CD4-positive, CD25-positive, alpha-beta regulatory T cell (primary cell): ENCODE data around the gene FBXO5. TPM values are rescaled to one million over a fixed set of nuclear protein-coding genes. Genes with fewer than 3 reads are reported as not detected.
A peak's percentile ranks its signal among the peaks of the same experiment; 100 is the strongest.

ENCODE experiments used
- ATAC-seq, 2 donors: fragments of 150-1000 bp; cut with Tn5 transposase; one replicate each; pipeline ENCODE4 v1.10.0; 2021; ENCODE audit warnings: low read depth in 2 of 2, moderate number of reproducible peaks in 2 of 2, moderate library complexity in 1 of 2
- DNase-seq, 3 donors: peaks; one replicate each; pipeline versions ENCODE4 v3.0.0 to v3.0.0-alpha.2; 2012 to 2022; ENCODE audit warnings: mixed read lengths in 1 of 3
- H3K27ac ChIP-seq: one replicate; pipeline ENCODE4 v1.7.0; 2013; ENCODE audit warnings: mild to moderate bottlenecking, low read length; ENCODE audit not compliant: insufficient read depth, poor library complexity, severe bottlenecking
- H3K27me3 ChIP-seq: one replicate; pipeline ENCODE4 v1.7.0; 2013; ENCODE audit warnings: low read length; ENCODE audit not compliant: control insufficient read depth, insufficient read depth
- H3K36me3 ChIP-seq: one replicate; pipeline ENCODE4 v1.7.0; 2013; ENCODE audit warnings: mild to moderate bottlenecking, low read length, moderate library complexity; ENCODE audit not compliant: control insufficient read depth, insufficient read depth
- H3K4me1 ChIP-seq: 2 replicates; pipeline ENCODE4 v1.7.0; 2013; ENCODE audit warnings: mild to moderate bottlenecking, low read length; ENCODE audit not compliant: insufficient read depth, control insufficient read depth, poor library complexity, severe bottlenecking
- H3K4me3 ChIP-seq: one replicate; pipeline ENCODE4 v1.7.0; 2013; ENCODE audit warnings: low read depth, mild to moderate bottlenecking, low read length, moderate library complexity
- H3K9me3 ChIP-seq, 2 experiments: 1 replicate in 1 of 2; 2 replicates in 1 of 2; pipeline ENCODE4 v1.7.0; 2013; ENCODE audit warnings: low read length in 2 of 2, mild to moderate bottlenecking in 1 of 2, moderate library complexity in 1 of 2; ENCODE audit not compliant: control insufficient read depth in 2 of 2
- H3K27ac Mint-ChIP-seq, 3 donors: one replicate each; pipeline ENCODE4 v1.8.0; 2020 to 2022; ENCODE audit warnings: mild to moderate bottlenecking in 3 of 3, mixed read lengths in 3 of 3, moderate library complexity in 2 of 3
- H3K27me3 Mint-ChIP-seq: one replicate; pipeline ENCODE4 v1.8.0; 2022; ENCODE audit warnings: mild to moderate bottlenecking, mixed read lengths
- H3K36me3 Mint-ChIP-seq: one replicate; pipeline ENCODE4 v1.8.0; 2020; ENCODE audit warnings: mixed read lengths
- H3K4me1 Mint-ChIP-seq, 4 donors: one replicate each; pipeline ENCODE4 v1.8.0; 2020 to 2022; ENCODE audit warnings: mixed read lengths in 4 of 4, mild to moderate bottlenecking in 1 of 4
- H3K4me3 Mint-ChIP-seq, 4 donors: one replicate each; pipeline ENCODE4 v1.8.0; 2020 to 2022; ENCODE audit warnings: mild to moderate bottlenecking in 4 of 4, mixed read lengths in 4 of 4, moderate library complexity in 3 of 4
- H3K9me3 Mint-ChIP-seq, 7 donors: one replicate each; pipeline ENCODE4 v1.8.0; 2020 to 2022; ENCODE audit warnings: mixed read lengths in 7 of 7, mild to moderate bottlenecking in 3 of 7, moderate library complexity in 2 of 7
- polyA plus RNA-seq, 4 donors: library from polyadenylated mRNA; unstranded; fragments of 300-500 nt; fragmentation: Illumina TruSeq; gene quantifications; one replicate each; pipeline ENCODE4 v1.2.3, GENCODE V29; 2021
- total RNA-seq: library from RNA; stranded (reverse); gene quantifications from one replicate; pipeline ENCODE4 v1.2.3, GENCODE V29; 2022

The FBXO5 gene
- total and polyA plus RNA-seq, 5 donors from 2014 or later, result 5.6 to 9.2 (median 7.9) TPM

- Histone ChIP-seq H3K27me3 (peaks cover 14% of the 10 kb centered on the region), H3K4me3 (no peak overlapping the region), H3K27ac (no peak overlapping the region), H3K36me3 (no peaks in the 10 kb centered on the region), H3K4me1 (no peaks in the 10 kb centered on the region), H3K9me3 (no peaks in the 10 kb centered on the region)
- ATAC-seq, result peak; percentile 66 to 89
- H3K4me3 Mint-ChIP-seq, result no peak overlapping the region
- H3K9me3 Mint-ChIP-seq, result no peaks in the 10 kb centered on the region
- peak; percentile 20 to 76 (median 62) for DNase-seq
- H3K4me1 Mint-ChIP-seq, result peaks cover 0 to 4% (median 0%) of the 10 kb centered on the region in 4 donors
- no peak overlapping the region for H3K27ac Mint-ChIP-seq
- peaks cover 17% of the 10 kb centered on the region for H3K27me3 Mint-ChIP-seq
- H3K36me3 Mint-ChIP-seq, result no peaks in the 10 kb centered on the region
These were observed 41.3 kb upstream of the FBXO5 start for GRCh38 chr6:153023977-153024708.

- H3K27me3 ChIP-seq, result peaks cover 5% of the 10 kb centered on the region
- no peak for DNase-seq
- Mint-ChIP-seq H3K36me3 (no peaks in the 10 kb centered on the region), H3K27me3 (peaks cover 20% of the 10 kb centered on the region), H3K4me3 (no peak overlapping the region), H3K9me3 (peaks cover 0 to 1% (median 0%) of the 10 kb centered on the region in 7 donors), H3K4me1 (no peaks in the 10 kb centered on the region), H3K27ac (no peak overlapping the region)
- H3K27ac ChIP-seq, result no peak overlapping the region
- no peak overlapping the region for H3K4me3 ChIP-seq
- no peak for ATAC-seq
- no peaks in the 10 kb centered on the region for H3K4me1 ChIP-seq
- no peaks in the 10 kb centered on the region for H3K36me3 ChIP-seq
- no peaks in the 10 kb centered on the region for H3K9me3 ChIP-seq
These were observed 35.5 kb upstream of the FBXO5 start for GRCh38 chr6:153018355-153018754.

- peaks cover 20% of the 10 kb centered on the region for H3K27me3 Mint-ChIP-seq
These were observed 34.0 kb upstream of the FBXO5 start for GRCh38 chr6:153016846-153017245.

DNA sequence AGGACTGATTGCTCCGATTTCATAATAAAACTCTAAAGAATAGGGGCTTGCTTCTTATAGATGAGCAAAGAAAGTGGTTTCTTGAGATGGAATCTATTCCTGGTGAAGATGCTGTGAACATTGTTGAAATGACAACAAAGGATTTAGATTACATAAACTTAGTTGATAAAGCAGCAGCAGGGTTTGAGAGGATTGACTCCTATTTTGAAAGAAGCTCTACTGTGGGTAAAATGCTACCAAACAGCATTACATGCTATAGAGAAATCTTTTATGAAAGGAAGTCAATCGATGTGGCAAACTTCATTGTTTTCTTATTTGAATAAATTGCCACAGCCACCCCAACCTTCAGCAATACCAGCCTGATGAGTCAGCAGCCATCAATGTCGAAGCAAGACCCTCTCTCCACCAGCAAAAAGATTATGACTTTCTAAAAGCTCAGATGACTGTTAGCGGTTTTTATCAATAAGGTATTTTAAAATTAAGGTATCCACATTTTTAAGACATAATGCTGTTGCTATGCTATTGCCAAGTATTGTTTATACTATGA lies 32.3 kb upstream of the FBXO5 start:
- Mint-ChIP-seq H3K27ac (no peak overlapping the region), H3K9me3 (peaks cover 0 to 1% (median 0%) of the 10 kb centered on the region in 7 donors), H3K4me1 (no peaks in the 10 kb centered on the region), H3K27me3 (peaks cover 28% of the 10 kb centered on the region), H3K4me3 (no peak overlapping the region), H3K36me3 (no peaks in the 10 kb centered on the region)
- no peaks in the 10 kb centered on the region for H3K36me3 ChIP-seq
- H3K4me1 ChIP-seq, result no peaks in the 10 kb centered on the region
- H3K4me3 ChIP-seq, result no peak overlapping the region
- peaks cover 2% of the 10 kb centered on the region for H3K27me3 ChIP-seq
- no peak overlapping the region for H3K27ac ChIP-seq
- ATAC-seq (no peak), DNase-seq (no peak)
- no peaks in the 10 kb centered on the region for H3K9me3 ChIP-seq

More at GRCh38 chr6:153016846-153017245, 34.0 kb upstream of the FBXO5 start:
- Mint-ChIP-seq H3K4me3 (no peak overlapping the region), H3K27ac (peak overlapping the region in 1 of 3 donors; percentile 38), H3K36me3 (no peaks in the 10 kb centered on the region), H3K9me3 (peaks cover 0 to 1% (median 0%) of the 10 kb centered on the region in 7 donors), H3K4me1 (no peaks in the 10 kb centered on the region)
- H3K4me1 ChIP-seq, result no peaks in the 10 kb centered on the region
- DNase-seq, result no peak
- no peaks in the 10 kb centered on the region for H3K36me3 ChIP-seq
- H3K27ac ChIP-seq, result no peak overlapping the region
- ATAC-seq, result no peak
- H3K4me3 ChIP-seq, result no peak overlapping the region
- peaks cover 5% of the 10 kb centered on the region for H3K27me3 ChIP-seq
- H3K9me3 ChIP-seq, result no peaks in the 10 kb centered on the region

GRCh38 chr6:153013438-153013837 lies 30.6 kb upstream of the FBXO5 start:
- Mint-ChIP-seq H3K9me3 (peaks cover 0 to under 1% (median 0%) of the 10 kb centered on the region in 7 donors), H3K4me1 (no peaks in the 10 kb centered on the region), H3K27ac (no peak overlapping the region), H3K36me3 (no peaks in the 10 kb centered on the region), H3K27me3 (peaks cover 28% of the 10 kb centered on the region), H3K4me3 (no peak overlapping the region)
- DNase-seq (no peak), ATAC-seq (no peak)
- H3K36me3 ChIP-seq, result no peaks in the 10 kb centered on the region
- H3K4me3 ChIP-seq, result no peak overlapping the region
- H3K27me3 ChIP-seq, result no peaks in the 10 kb centered on the region
- H3K9me3 ChIP-seq, result no peaks in the 10 kb centered on the region
- no peak overlapping the region for H3K27ac ChIP-seq
- no peaks in the 10 kb centered on the region for H3K4me1 ChIP-seq

- Mint-ChIP-seq H3K27ac (peak overlapping the region in 1 of 3 donors; percentile 76), H3K27me3 (peaks cover 24% of the 10 kb centered on the region), H3K4me3 (no peak overlapping the region), H3K9me3 (no peaks in the 10 kb centered on the region), H3K36me3 (no peaks in the 10 kb centered on the region), H3K4me1 (no peaks in the 10 kb centered on the region)
- Histone ChIP-seq H3K9me3 (no peaks in the 10 kb centered on the region), H3K4me3 (no peak overlapping the region), H3K27ac (no peak overlapping the region), H3K4me1 (no peaks in the 10 kb centered on the region), H3K36me3 (no peaks in the 10 kb centered on the region), H3K27me3 (no peaks in the 10 kb centered on the region)
- ATAC-seq (no peak), DNase-seq (no peak)
These were observed 30.0 kb upstream of the FBXO5 start for GRCh38 chr6:153012856-153013255.

- peaks cover 36% of the 10 kb centered on the region for H3K4me1 ChIP-seq
- peak; percentile 3 to 11 for ATAC-seq
- peak overlapping the region; percentile 81 for H3K27ac ChIP-seq
- no peaks in the 10 kb centered on the region for H3K27me3 ChIP-seq
- Mint-ChIP-seq H3K36me3 (peaks cover 5% of the 10 kb centered on the region), H3K27ac (peak overlapping the region; percentile 96 to 97 (median 97)), H3K4me3 (peak overlapping the region; percentile 96 to 98 (median 98)), H3K27me3 (no peaks in the 10 kb centered on the region), H3K9me3 (no peaks in the 10 kb centered on the region), H3K4me1 (peaks cover 24 to 55% (median 44%) of the 10 kb centered on the region in 4 donors)
- H3K4me3 ChIP-seq, result peak overlapping the region; percentile 98
- no peaks in the 10 kb centered on the region for H3K9me3 ChIP-seq
- H3K36me3 ChIP-seq, result no peaks in the 10 kb centered on the region
- no peak for DNase-seq
These were observed 20.5 kb upstream of the FBXO5 start for GRCh38 chr6:153003366-153003690.
